Measurements from ENCODE around the gene HSPB6.

Gene HSPB6

DNA sequence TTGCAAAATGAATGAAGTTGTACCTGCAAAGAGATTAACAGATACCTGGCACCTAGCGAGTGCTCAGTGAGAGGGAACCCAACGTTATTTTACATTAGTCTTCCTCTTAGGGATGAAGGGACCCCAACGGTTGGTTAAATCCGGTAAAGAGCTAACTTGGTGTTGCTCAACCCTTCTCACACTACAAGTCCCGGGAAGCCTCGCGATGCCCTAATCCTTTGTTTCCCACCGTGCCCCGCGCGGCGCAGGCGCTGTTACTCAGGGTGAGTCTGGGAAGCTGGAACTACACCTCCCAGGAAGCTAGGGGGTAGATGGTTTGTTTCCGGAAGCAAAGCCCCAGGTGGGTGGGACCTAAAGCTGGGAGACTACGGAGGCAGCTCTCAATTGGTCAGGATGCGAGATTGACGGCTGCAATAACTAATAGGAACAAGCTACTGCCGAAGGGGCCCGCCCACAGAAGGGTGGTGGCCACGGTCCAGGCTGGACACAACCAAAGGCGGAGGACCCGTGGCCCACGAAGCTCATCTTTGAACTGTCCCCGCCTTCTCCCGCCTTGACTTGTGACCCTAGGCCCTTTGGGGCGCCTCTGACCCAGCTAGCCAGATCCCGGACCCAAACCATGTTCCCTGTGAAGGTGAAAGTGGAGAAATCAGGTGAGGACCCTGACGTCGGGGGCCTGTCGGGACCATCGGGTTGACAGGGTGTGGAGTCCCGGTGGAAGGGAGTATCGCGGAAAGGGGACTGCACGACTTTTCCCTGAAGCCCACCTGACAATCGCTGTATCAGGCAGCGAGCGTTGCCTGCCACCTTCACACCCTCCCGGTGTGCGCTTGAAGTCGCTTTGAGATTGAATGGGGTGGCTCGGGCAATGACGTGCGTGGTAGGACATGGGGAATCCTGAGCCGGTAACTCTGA is 8.5 kb downstream of the HSPB6 start, which contains the start of gene LIN37:
Gene LIN37 (plus strand): TSS at position 471 of the 915 bp plus-strand sequence. CDS start 149 bp downstream, at position 620.
- ChIA-PET CTCF (interaction anchor here (0.8 to 1.6 kb wide), 5 partner anchors 8 to 183 kb away, joined by 3 to 5 read pairs (median 3); no protein-coding TSS in a partner anchor), POLR2A (interaction anchor here (0.8 to 1.3 kb wide), 6 partner anchors 8 to 100 kb away, joined by 3 to 14 read pairs (median 4); partner anchors contain the start of genes COX6B1, HSPB6 and PROSER3)
- TF ChIP-seq, protein P1, sequence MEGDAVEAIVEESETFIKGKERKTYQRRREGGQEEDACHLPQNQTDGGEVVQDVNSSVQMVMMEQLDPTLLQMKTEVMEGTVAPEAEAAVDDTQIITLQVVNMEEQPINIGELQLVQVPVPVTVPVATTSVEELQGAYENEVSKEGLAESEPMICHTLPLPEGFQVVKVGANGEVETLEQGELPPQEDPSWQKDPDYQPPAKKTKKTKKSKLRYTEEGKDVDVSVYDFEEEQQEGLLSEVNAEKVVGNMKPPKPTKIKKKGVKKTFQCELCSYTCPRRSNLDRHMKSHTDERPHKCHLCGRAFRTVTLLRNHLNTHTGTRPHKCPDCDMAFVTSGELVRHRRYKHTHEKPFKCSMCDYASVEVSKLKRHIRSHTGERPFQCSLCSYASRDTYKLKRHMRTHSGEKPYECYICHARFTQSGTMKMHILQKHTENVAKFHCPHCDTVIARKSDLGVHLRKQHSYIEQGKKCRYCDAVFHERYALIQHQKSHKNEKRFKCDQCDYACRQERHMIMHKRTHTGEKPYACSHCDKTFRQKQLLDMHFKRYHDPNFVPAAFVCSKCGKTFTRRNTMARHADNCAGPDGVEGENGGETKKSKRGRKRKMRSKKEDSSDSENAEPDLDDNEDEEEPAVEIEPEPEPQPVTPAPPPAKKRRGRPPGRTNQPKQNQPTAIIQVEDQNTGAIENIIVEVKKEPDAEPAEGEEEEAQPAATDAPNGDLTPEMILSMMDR (IDR thresholded peaks at IDR 0.05; ENCODE audit: insufficient read depth, low read length, missing control alignments), result no peak
- DNase-seq (ENCODE audit: low read depth, low spot score), result peak; percentile 98
- H3K4me3 ChIP-seq (ENCODE audit: low read depth, low read length), result peak within 1 kb of the TSS; percentile 100

DNA sequence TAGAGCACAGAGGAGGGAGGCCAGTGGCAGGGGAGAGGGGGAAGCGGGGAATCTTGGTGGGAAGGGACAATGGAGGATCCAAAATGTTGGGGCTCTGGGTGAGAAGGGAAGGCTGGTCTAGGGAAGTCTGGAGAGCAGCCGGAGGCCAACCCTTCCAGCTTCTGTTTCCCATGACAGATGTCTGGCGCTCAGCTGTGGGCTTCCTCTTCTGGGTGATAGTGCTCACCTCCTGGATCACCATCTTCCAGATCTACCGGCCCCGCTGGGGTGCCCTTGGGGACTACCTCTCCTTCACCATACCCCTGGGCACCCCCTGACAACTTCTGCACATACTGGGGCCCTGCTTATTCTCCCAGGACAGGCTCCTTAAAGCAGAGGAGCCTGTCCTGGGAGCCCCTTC is 10.3 kb downstream of the HSPB6 start:
- peak overlapping the region; percentile 84 for H3K4me3 ChIP-seq (ENCODE audit: low read depth, low read length)
- TF ChIP-seq, protein P1 (IDR thresholded peaks at IDR 0.05; ENCODE audit: insufficient read depth, low read length, missing control alignments), result no peak
- ChIA-PET POLR2A (no interaction called here), CTCF (interaction anchor here (1.5 to 1.6 kb wide), 2 partner anchors 11 to 47 kb away, joined by 3 to 4 read pairs; partner anchors contain the start of gene PROSER3)
- DNase-seq (ENCODE audit: low read depth, low spot score), result no peak

DNA sequence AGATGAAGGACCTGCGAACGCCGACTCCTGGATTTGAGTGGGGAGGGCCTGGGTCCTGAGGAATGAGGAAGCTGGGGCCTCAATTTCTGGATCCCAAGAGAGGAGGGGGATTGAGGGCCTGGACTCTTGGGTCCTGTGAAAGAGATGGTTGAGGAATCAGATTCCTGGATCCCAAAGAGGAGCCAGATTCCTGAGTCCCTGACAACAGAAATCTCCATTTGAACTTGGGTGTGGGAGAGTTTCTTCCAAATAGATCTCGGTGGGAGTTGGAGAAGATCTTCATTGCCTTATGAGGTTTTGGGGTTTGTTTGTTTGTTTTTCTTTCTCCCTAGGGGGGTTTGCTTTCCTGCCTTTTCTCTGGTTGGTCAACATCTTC is 10.8 kb downstream of the HSPB6 start:
- TF ChIP-seq, protein P1 (IDR thresholded peaks at IDR 0.05; ENCODE audit: insufficient read depth, low read length, missing control alignments), result no peak
- DNase-seq (ENCODE audit: low read depth, low spot score), result no peak
- CTCF ChIA-PET, result interaction anchor here (1.0 to 1.6 kb wide), 4 partner anchors 11 to 73 kb away, joined by 3 to 6 read pairs (median 4); partner anchors contain the start of gene PROSER3
- peak overlapping the region; percentile 84 for H3K4me3 ChIP-seq (ENCODE audit: low read depth, low read length)
- POLR2A ChIA-PET, result interaction anchor here (0.6 to 2.4 kb wide), 4 partner anchors 11 to 185 kb away, joined by 3 to 7 read pairs (median 4); partner anchors contain the start of gene HSPB6

DNA sequence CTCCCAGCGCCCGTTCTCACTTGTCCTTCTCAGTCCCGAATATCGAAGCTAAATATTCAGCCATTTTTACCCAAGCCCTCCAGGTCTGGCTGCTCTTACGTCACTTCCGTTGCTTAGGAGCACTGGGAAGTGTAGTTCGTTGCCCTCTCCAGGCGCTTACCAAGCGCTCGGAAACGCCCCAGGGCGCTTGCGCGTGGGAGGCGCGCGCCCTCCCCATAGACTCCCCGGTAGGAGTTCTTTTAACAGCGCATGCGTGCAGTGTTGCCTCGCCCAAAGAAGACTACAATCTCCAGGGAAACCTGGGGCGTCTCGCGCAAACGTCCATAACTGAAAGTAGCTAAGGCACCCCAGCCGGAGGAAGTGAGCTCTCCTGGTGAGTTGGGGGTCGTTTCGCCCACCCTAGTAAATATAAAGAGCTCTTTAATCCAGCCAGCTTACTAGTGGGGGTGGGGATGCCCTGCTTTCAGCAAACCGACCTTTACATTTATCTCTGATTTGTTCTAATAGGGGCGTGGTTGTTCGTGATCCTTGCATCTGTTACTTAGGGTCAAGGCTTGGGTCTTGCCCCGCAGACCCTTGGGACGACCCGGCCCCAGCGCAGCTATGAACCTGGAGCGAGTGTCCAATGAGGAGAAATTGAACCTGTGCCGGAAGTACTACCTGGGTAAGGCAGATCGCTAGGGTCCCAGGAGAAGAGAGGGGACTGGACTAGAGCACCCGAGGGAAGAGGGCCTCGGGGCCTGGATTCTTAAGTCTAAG is 11.3 kb downstream of the HSPB6 start, which contains the start of the genes PSENEN and U2AF1L4:
Gene PSENEN (plus strand): TSS at position 324 of the 759 bp plus-strand sequence. CDS start 280 bp downstream, at position 604.
Gene U2AF1L4 (minus strand): TSS at position 91 of the 759 bp plus-strand sequence. CDS start 27 bp downstream, at position 64.
- peak within 1 kb of the TSS; percentile 88 for H3K4me3 ChIP-seq (ENCODE audit: low read depth, low read length)
- CTCF ChIA-PET, result interaction anchor here (1.0 to 1.6 kb wide), 5 partner anchors 12 to 187 kb away, joined by 3 to 8 read pairs (median 4); partner anchors contain the start of gene PROSER3
- POLR2A ChIA-PET, result interaction anchor here (0.6 to 2.4 kb wide), 5 partner anchors 11 to 186 kb away, joined by 3 to 7 read pairs (median 3); partner anchors contain the start of gene HSPB6
- DNase-seq (ENCODE audit: low read depth, low spot score), result peak; percentile 97
- TF ChIP-seq, protein P1 (IDR thresholded peaks at IDR 0.05; ENCODE audit: insufficient read depth, low read length, missing control alignments), result no peak

DNA sequence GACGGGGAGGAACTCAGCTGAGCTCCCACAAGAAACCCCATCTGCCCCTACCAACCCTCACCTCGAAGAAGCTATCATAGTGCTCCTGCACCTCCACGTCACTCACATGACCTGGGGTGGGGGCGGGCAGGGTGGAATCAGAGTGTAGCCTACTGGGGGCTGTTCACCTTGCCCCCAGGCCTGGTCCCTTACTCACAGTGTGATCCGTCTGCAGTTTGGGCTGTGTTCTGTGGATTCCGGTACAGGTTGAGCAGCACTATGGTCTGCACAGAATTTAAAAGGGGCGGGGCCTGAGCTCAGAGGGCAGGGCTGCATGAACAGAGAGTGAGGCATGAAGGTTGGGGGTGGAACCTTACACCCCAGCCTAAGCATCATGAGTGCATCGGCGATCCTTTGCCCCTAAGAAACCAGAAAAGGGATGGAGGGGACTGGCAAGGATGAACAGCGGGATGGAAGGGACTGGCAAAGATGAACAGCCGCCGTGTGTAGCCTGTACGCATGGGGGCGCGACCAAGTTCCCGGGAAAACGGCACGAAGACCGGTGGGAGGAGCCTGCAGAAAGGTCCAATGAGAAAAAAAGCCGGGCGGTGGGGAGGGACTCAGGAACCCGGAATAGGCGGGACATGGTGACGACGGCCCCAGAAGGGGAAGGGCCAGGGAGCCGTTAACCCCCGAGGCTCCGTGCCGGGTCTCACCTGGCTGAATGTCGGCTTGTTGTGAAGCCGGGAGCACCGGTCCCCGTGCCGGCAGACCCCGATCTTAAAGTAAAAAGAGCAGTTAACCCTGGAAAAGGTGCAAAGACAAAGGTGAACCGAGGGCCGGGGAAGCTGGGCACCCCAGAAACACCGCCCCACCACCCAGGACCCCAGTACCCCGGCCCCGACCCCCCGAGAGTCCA is 12.2 kb downstream of the HSPB6 start:
- TF ChIP-seq, protein P1 (IDR thresholded peaks at IDR 0.05; ENCODE audit: insufficient read depth, low read length, missing control alignments), result peak; percentile 55
- ChIA-PET POLR2A (interaction anchor here (0.5 to 2.4 kb wide), 6 partner anchors 12 to 186 kb away, joined by 3 to 7 read pairs (median 4); partner anchors contain the start of gene HSPB6), CTCF (interaction anchor here (1.0 to 1.6 kb wide), 6 partner anchors 13 to 188 kb away, joined by 4 to 8 read pairs (median 5); partner anchors contain the start of genes KMT2B and PROSER3)
- DNase-seq (ENCODE audit: low read depth, low spot score), result peak; percentile 67
- H3K4me3 ChIP-seq (ENCODE audit: low read depth, low read length), result peak overlapping the region; percentile 88

Data from AG04449 (cell line).